Measurements from ENCODE around the gene STXBP5L.
"Not testable (repeated sequence)": the region's sequence is repeated elsewhere in the genome, so short reads cannot be mapped to it uniquely, and the experiment has no call there.

The STXBP5L gene

DNA sequence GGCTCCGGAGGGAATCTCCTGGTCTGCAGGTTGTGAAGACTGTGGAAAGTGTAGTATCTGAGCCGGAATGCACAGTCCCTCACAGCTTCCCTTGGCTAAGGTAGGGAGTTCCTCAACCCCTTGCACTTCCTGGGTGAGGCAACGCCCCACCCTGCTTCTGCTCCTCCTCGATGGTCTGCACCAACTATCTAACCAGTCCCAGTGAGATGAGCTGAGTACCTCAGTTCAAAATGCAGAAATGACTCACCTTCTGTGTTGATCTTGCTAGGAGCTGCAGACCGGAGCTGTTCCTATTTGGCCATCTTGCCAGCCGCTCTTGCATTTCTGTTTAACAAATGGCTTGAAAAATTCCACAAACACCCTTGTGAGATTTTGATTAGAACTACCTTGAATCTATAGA is 156.1 kb downstream of the STXBP5L start:
- no peak for DNase-seq

- DNase-seq = no peak
Measured at GRCh38 chr3:121072133-121072532, 164.1 kb downstream of the STXBP5L start.

GRCh38 chr3:121073011-121073410 is 165.0 kb downstream of the STXBP5L start:
- DNase-seq = no peak

GRCh38 chr3:121075191-121075590 is 167.2 kb downstream of the STXBP5L start:
- DNase-seq = no peak

DNA sequence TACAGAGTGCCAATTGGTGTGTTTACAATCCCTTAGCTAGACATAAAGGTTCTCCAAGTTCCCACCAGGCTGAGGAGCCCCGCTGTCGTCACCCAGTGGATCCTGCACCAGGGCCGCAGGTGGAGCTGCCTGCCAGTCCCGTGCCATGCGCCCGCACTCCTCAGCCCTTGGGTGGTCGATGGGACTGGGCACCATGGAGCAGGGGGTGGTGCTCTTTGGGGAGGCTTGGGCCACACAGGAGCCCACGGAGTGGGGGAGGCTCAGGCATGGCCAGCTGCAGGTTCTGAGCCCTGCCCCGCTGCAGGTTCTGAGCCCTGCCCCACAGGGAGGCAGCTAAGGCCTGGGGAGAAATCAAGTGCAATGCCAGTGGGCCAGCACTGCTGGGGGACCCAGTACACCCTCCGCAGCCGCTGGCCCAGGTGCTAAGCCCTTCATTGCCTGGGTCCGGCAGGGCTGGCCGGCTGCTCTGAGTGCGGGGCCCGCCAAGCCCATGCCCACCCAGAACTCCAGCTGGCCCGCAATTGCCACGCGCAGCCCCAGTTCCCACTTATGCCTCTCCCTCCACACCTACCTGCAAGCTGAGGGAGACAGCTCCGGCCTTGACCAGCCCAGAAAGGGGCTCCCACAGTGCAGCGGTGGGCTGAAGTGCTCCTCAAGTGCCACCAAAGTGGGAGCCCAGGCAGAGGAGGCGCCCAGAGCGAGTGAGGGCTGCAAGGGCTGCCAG is 170.5 kb downstream of the STXBP5L start:
- DNase-seq = not testable (repeated sequence)

- DNase-seq = no peak
Measured at GRCh38 chr3:121096953-121097352, 188.9 kb downstream of the STXBP5L start.

DNA sequence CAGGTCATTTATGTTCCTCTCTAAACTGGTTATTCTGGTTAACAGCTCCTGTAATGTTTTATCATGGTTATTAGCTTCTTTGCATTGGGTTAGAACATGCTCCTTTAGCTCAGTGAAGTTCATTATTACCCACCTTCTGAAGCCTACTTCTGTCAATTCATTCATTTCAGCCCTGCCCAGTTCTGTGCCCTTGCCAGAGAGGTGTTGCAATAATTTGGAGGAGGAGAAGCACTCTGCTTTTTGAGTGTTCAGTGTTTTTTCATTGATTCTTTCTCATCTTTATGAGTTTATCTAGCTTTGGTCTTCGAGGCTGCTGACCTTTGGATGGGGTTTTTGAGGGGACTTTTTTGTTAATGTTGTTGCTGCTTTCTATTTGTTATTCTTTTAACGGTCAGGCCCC is 203.1 kb downstream of the STXBP5L start:
- not testable (repeated sequence) for DNase-seq

GRCh38 chr3:121111914-121112612 is 204.1 kb downstream of the STXBP5L start:
- DNase-seq = no peak

DNA sequence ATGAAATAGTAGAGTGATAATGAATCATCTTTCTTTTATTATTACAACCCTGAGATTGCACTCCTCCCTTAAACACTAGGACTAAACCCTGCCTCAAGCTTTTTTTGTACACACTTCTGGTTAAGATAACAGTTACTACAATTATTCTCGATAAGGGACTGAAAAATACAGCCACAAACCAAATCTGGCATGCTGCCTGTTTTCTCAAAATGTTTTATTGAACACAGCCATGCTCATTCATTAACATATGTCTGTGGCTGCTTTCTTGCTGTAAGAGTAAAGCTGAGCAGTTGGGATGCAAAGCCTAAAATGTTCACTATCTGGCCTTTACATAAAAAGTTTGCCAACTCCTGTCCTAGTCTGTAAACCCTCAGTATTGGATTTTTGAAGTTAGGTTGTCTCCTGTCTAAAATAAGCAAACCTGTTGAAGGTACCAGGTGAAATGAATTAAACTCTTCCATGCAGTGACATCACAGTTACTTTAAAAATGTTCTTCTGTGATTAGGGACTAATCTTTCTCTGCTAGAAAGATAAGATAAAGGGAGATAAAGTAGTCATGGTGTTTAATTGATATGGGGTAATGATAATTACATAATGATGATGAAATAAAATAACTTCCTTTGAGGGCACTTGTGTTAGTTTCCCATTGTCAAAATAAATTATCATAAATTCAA is 218.2 kb downstream of the STXBP5L start:
- no peak for DNase-seq

DNA sequence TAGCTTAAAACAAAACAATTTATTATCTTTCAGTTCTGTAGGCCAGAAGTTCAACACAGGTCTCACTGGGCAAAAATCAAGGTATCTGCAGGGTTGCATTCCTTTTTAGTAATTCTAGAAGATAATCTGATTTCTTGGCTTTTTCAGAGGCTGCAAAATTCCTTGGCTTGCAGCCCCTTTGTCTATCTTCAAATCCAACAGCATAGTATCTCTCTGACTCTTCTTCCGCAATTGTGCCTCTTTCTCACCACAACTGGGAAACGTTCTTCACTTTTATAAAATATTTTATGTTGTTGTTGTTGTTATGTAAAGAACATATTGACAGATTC is 218.7 kb downstream of the STXBP5L start:
- no peak for DNase-seq

GRCh38 chr3:121152573-121152972 is 244.6 kb downstream of the STXBP5L start:
- DNase-seq = no peak

DNA sequence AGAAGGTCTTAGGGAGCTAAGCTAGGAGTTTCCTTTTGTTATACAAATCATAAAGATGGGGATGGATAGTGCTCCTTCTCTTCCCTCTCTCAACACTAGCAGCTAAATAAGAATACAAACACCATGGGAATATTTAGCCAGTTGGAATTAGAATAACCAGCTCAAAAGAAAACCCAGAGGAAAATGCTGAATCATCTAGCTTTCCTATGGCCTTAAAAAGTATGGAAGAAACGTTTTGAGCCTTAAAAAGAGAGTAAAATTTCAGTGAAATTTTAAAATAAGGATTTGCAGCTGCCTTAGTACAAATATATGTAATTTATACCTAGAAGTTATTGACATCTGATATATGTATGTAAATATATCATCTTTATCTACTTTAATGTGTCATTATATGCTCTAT is 245.8 kb downstream of the STXBP5L start:
- no peak for DNase-seq

GRCh38 chr3:121155028-121155427 is 247.0 kb downstream of the STXBP5L start:
- DNase-seq = no peak

DNA sequence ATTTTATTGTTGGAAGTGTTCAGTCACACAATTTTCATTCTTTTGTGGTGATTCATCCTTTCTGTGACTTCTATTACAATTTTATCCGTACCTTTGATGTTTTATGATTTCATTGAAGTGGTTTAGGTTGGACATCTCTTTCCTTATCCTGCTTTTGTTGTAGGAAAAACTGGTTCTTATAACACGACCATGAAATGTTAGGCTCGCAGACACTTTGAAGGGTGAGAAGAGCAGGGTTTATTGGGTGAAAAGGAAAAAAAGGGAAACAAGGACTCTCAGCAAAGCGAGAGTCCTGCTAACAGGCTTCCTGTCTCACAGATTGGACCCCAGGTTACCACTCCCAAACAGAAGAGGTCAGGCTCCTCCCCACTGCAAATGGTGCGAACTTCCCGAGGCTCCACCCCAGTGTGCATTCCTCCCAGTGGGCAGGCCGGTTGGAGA is 257.4 kb downstream of the STXBP5L start:
- no peak for DNase-seq

GRCh38 chr3:121167374-121168139 is 259.6 kb downstream of the STXBP5L start:
- no peak for DNase-seq

DNA sequence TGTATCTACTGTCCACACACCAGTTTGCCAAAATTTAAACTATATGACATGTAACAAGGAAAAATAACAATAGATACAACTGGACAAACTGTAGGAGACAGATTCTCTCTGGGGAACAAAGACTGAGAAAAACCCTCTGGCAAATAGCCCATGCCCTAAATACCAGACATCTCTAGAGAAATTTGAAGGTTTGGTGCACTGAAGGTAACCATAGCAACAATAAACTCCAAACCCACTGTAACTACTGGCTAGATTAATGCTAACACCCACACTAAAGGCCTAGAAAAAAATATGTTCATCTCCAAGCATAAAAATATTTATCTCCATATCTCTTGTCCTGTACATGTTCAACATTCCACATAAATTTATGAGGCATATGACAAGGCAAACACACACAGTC is 267.1 kb downstream of the STXBP5L start:
- DNase-seq = no peak

- DNase-seq = not testable (repeated sequence)
Measured at GRCh38 chr3:121190626-121191025, 282.6 kb downstream of the STXBP5L start.

DNA sequence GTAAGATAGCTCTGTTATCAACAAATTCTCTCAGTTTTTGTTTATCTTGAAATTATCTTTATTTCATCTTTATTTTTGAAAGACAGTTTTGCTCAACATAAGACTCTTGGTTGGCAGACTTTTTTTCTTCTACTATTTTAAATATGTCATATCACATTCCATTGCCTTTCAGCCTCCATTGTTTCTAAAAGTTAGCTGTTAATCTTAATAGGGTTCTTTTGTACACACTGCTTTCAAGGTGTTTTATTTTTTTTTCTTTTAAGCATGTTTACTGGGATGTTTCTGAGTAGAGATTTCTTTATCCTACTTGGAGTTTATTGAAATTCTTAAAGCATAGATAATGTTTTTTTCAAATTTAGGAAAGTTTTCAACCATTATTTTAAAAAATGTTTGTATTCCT is 294.6 kb downstream of the STXBP5L start:
- DNase-seq = no peak

DNA sequence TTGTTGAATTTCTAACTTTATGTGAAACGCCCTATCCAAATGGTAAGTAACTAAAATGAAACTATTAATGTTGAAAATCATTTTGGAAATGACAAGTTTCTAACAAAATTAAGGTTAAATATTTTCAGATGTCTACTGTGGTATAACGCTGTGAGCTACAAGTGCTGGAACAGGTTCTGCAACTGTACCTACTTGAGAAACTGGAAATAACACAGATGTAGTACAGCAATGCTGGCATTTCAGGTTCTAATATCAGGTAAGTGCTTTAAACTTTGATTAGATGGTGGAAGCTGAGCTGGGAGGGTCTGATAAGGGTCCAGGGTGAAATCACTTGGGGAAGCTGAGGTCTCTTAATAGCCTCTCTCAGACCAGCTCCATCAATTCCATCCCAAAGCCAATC is 315.1 kb downstream of the STXBP5L start:
- DNase-seq = no peak

DNA sequence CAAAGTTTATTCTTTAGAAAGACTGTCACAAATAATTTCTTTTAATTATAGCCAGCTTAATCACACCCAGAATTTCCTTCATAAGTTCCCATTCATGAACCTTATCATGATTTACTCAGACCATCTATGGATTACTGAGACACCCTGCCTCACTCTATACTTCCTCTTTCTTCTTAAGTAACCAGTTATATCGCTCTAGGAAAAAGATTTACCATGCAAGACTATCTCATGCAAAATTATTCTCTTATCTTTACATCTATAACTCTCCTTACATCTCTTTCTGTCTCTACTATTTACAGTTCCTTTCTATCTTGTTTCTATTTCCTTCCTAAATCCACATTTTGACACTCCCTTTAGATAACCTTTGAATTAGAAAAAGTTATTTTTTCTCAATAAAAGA is 321.0 kb downstream of the STXBP5L start:
- DNase-seq = no peak

- DNase-seq = not testable (repeated sequence)
Measured at GRCh38 chr3:121230194-121230593, 322.2 kb downstream of the STXBP5L start.

DNA sequence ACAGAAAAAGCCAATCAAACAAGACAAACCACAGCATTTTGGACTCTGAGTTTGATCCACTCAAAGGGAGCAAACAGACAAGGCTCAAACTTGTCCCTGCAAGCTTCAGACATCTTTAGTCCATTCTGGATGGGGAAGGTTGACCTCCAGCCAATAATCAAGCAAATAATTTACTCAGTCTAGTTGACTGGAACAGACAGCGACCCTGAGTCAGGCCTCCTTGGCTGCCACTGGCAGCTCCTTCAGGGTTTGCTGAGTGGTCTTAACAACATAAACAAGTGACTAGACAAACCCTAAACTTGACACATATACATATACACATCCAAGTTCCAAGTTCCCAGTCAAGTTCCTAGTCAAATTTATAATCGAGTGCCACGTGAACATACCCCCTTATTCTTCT is 323.9 kb downstream of the STXBP5L start:
- DNase-seq = no peak

Data from activated CD4-positive, alpha-beta T cell treated with anti-CD3 and anti-CD28 coated beads, Interleukin-10, Interleukin-2, amounts not matched to agents 100 ng/mL and 50 ng/mL, durations not matched to agents 16 hours and 8 hours (primary cell).